ENCODE measurements around the gene ZC3H18.

GRCh38 chr16:88545781-88546180, 24.4 kb upstream of the ZC3H18 start:
- TF ChIP-seq CTCF (conservative IDR thresholded peaks at IDR 0.05 in 1 of 2, IDR thresholded peaks at IDR 0.05 in 1 of 2; ENCODE audit: low read depth in 1 of 2, low read length in 2 of 2) (no peak), EZH2 (IDR thresholded peaks at IDR 0.05; ENCODE audit: low read length, missing control alignments) (no peak)
